GM18502 (cell line): ENCODE data around the gene TRIM33.
"Not testable (repeated sequence)": the region's sequence is repeated elsewhere in the genome, so short reads cannot be mapped to it uniquely, and the experiment has no call there.

Experiments used
- ATAC-seq: cut with Tn5 transposase; IDR thresholded peaks from one replicate; pipeline ENCODE4 v1.9.1; 2021; ENCODE audit warnings: mild to moderate bottlenecking; ENCODE audit not compliant: unreplicated experiment, poor library complexity

TRIM33 gene

GRCh38 chr1:114468710-114469468, 42.1 kb downstream of the TRIM33 start:
- ATAC-seq, result no peak

- ATAC-seq, result no peak
These were observed 43.0 kb downstream of the TRIM33 start for GRCh38 chr1:114468047-114468446.

DNA sequence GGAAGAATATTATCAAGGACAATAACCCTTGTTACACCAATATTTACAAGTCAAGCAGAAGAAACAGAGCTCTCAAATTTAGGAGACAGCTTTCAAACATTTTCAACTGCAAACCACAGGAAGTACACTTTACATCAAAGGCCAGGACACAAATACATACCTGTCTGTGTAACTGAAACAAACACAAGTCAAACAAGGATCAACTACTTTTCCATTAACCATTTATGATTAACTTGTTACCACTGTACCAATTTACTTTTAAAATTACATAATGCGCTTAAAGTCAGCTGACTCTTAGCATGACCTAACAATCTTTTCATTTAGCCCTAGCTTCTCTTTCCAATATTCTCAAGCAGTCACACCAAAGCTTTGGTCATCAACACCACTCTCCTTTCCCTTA, 43.5 kb downstream of the TRIM33 start:
- ATAC-seq, result no peak

GRCh38 chr1:114466334-114467014, 44.5 kb downstream of the TRIM33 start:
- ATAC-seq, result no peak

- no peak for ATAC-seq
These were observed 48.0 kb downstream of the TRIM33 start for GRCh38 chr1:114462963-114463362.

DNA sequence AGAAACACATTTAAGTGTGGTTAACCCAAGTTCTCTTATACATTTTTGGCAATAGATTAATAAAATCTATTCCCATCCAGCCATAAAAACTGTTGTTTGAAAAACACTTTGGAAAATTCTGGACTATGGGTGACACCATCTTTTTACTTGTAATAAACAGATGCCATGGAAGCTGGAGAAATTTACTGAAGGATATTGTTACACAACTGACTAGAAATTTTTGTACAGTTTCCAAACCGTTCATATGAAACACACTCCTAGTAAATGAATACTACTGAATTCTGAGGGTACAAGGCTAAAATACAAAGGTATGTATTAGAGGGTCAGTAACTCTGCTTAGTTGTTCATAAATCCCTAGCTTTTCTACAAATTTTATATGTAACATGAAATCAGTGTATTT, 48.7 kb downstream of the TRIM33 start:
- no peak for ATAC-seq

GRCh38 chr1:114458237-114458777, 52.7 kb downstream of the TRIM33 start:
- ATAC-seq, result no peak

- ATAC-seq, result no peak
These were observed 53.2 kb downstream of the TRIM33 start for GRCh38 chr1:114457675-114458236.

GRCh38 chr1:114456586-114456985, 54.4 kb downstream of the TRIM33 start:
- ATAC-seq, result no peak

DNA sequence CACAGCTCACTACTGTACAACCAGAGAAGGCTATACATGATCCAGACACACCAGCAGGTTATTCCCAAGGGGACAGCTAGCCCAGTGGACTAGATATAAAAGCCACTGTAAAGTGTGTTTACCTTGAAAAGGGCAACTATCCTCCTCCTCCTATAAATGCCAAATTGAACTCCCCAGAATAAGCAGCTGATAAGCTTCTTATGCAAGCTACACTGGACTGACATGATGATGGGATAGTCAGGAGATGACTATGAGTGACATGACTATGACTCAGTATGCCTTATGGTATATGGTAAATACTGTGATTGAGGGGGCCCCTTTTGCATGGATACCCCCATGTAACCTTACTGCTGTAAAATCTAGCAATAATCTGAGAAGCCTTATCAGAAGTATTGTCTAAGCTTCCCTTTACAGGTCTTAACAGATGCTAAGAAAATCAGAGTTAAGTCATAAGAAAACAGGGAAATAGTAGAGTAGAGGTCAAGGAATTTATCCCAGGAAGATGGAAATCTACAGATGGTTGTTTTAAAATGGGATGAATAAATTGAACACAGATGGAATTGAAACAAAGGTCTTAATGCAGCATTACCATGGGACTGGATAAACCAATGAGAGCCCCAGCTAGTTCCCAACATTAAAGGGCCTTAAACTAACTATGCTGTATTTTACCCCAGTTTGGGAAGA, 55.8 kb downstream of the TRIM33 start:
- ATAC-seq, result no peak

DNA sequence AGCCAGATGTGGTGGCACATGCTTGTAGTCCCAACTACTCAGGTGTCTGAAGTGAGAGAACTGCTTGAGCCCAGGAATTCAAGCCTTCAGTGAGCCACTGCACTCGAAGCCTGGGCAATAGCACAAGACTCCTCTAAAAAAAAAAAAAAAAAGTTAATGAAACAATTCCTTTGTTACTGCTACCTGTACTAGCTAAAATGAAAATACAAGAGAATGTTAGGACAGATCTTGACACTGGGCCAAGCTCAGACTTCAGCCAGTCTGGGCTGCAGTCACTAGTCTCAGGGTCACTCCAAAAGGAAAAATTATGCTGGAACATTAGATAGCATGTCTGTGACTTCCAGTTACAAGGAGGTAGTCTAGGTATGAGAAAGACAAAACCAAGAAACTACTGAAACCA, 56.5 kb downstream of the TRIM33 start:
- no peak for ATAC-seq

DNA sequence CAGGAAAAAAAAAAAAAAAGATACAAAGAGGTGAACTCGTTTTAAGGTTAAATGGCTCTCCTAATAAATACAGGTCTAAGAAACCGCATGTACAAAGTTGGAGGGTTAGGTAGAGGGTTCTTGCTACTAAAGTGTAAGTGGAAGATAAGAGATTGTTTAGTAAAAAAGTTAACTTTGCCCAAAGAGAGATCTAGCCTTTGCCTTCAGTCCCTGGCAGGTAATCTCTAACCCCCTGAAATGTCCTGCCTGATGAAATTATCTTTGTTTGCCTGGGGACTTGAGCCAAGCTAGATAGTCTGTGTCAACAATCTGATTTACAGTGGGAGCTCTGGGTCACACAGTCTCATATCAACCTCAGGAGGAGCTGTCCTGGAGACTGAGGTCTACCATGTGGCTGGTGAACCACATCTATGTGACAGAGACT, 57.6 kb downstream of the TRIM33 start:
- ATAC-seq, result no peak

- ATAC-seq, result no peak
These were observed 62.5 kb downstream of the TRIM33 start for GRCh38 chr1:114448370-114449036.

GRCh38 chr1:114446198-114446597, 64.8 kb downstream of the TRIM33 start:
- ATAC-seq, result no peak

GRCh38 chr1:114443226-114443625, 67.8 kb downstream of the TRIM33 start:
- ATAC-seq, result not testable (repeated sequence)

DNA sequence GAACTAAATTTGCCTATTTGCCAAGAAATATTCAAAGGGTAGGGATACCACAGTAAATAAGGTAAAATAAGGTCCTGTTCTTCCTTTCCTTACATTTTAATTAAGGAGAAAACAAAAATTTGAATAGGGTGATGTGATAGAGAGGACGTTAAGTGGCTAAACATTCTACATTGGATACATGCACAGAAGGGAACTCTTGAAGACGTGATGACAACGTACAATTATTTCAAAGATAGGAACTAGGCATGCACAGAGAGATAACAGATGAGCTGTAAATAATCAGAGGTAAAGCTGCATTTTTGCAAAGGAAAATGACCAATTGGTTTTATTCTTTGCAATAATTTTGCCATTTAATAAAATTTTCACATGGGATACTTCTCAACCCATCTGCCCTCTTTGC, 69.7 kb downstream of the TRIM33 start:
- no peak for ATAC-seq

DNA sequence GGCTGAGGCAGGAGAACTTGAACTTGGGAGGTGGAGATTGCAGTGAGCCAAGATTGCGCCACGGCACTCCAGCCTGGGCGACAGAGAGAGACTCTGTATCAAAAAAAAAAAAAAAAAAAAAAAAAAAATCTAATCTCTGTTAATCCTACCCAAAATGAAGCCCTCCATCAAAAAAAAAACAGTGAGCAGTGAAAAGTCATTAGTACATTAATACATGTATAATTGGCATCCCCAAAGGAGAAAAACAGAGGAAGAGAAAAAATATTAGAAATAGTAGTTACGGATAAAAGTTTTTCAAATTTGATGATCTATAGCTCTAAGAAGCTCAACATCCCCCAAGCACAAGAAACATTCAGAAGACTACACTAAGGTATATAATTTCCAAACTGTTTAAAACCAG, 71.6 kb downstream of the TRIM33 start:
- no peak for ATAC-seq

DNA sequence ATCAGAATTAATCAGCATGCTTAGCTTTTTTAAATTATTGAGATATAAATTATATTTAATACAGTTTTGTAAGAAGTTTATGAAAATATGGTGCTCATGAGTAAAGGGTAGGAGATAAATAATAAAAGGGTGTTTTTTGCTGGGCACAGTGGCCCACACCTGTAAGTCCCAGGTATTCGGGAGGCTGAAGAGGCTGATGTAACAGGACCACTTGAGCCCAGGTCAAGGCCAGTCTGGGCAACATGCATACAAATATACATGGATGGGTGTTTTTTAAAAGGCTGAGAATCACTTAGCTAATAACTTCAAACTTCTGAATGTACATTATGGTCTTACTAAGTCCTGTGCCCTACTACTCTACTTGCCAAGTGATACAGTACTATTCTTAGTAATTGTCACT, 73.2 kb downstream of the TRIM33 start:
- no peak for ATAC-seq

- no peak for ATAC-seq
These were observed 74.2 kb downstream of the TRIM33 start for GRCh38 chr1:114436799-114437198.

- ATAC-seq, result no peak
These were observed 75.8 kb downstream of the TRIM33 start for GRCh38 chr1:114435088-114435715.
